ENCODE results near the gene UMPS.
"Not testable (repeated sequence)": the region's sequence is repeated elsewhere in the genome, so short reads cannot be mapped to it uniquely, and the experiment has no call there.

Gene UMPS

DNA sequence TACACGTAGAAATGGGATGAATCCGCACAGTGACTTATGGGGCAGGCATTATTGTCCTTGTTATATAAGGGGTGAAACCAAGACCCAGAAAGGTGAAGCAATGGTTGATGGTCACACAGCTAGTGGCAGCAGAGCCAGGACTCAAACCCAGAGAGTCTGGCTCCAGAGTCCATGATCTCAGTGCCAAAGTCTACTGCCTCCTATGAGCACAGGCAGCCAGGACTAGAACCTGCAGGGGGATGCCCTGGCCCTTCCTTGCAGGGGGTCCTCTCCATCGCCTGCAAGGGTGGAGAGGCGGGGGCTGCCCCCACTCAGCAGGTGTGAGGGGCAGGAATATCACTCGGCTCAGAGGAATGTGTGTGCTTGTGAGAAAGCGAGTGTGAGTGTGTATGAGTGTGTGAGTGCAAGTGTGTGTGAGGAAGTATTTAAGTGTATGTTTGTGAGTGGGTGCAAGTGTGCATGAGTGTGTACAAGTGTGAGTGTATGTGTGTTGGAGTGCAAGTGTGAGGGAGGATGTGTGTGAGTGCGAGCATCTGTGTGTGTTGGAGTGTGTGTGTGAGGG is 44.7 kb downstream of the UMPS start:
- Mint-ChIP-seq H3K36me3 (ENCODE audit: low read depth) (no peaks in the 10 kb centered on the region), H3K9me3 (no peaks in the 10 kb centered on the region), H3K4me1 (no peaks in the 10 kb centered on the region), H3K4me3 (no peak overlapping the region), H3K27me3 (peaks cover 10% of the 10 kb centered on the region), H3K27ac (no peak overlapping the region)
- ATAC-seq (no peak), DNase-seq (no peak)

DNA sequence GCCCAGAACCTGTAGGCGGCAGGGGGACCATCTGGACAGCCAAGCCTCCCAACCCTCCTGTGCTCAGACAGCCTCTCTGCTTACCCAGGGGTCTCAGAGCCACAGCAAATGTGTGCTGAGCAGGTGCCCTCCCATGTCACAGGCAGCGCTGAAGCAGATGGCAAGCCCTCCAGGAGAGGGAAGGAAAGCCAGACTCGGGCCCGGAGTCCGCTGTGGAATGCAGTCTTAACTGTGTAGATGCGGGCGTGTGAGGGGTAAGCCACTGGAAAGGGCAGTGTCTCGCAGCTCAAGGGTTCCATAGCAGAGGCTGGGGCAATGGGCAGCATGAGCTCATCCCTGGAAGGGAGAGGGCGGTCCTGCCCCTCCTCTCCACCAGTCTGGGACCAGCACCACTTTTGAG is 45.6 kb downstream of the UMPS start:
- DNase-seq: no peak
- Mint-ChIP-seq H3K4me1 (peaks cover 6% of the 10 kb centered on the region), H3K9me3 (no peaks in the 10 kb centered on the region)

DNA sequence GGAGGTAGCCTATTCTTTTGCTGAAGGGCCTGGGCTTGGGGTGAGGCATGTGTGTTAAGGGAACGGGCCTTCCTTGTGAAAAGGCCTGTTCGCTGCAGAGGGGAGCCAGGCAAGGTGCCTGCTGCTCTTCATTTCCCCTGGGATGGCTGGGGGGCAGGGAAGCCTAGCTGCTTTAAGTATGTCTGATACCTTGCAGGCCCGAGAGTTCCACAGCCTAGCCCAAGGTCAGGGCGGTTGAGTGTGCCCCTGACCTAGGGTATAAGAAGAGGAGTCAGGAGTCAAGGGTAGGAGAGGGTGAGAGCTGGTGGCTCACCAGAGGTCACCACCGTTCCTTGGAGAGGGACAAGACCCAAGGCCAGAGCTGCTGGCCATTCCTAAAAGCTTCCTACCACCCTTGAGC is 46.6 kb downstream of the UMPS start:
- Mint-ChIP-seq H3K27ac (no peak overlapping the region), H3K4me1 (peaks cover 8% of the 10 kb centered on the region), H3K27me3 (peaks cover 10% of the 10 kb centered on the region), H3K36me3 (ENCODE audit: low read depth) (no peaks in the 10 kb centered on the region), H3K4me3 (no peak overlapping the region), H3K9me3 (no peaks in the 10 kb centered on the region)
- no peak for ATAC-seq
- no peak for DNase-seq

More for the DNA sequence above, 45.6 kb downstream of the UMPS start:
- no peak overlapping the region for H3K27ac Mint-ChIP-seq
- peaks cover 10% of the 10 kb centered on the region for H3K27me3 Mint-ChIP-seq
- no peak for ATAC-seq
- no peak overlapping the region for H3K4me3 Mint-ChIP-seq
- H3K36me3 Mint-ChIP-seq (ENCODE audit: low read depth): no peaks in the 10 kb centered on the region

DNA sequence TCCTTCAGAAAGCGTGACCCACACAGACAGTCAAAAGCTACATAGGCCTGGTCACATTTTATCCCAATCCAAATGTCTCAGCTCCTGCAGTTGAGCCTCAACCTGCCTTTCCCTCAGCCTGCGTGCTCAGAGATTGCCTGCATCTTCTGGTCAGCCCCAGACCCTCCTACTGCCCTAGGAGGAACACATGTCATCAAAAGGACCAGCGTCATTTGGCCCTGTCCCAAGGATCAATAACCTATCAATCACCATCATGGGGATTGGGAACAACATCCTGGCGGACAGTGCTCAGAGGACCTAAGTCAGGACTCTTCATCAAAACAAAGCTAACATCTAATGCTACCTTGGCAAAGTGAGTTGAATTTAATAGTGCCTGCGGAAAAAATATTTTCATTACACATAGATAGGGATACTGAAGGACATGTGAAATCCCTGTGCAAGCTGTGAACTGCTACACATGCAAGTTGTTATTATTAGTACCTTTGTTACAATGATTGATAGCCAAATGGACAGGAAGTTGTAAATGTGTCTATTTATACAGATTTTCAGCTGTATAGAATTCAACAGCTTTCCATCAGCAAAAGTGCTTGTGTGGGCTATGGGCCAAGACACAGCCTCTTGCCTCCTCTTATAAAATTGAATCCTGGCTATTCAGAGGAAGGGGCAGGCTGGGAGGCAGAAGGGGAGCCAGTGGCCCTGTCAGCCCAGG is 47.7 kb downstream of the UMPS start:
- Mint-ChIP-seq H3K9me3 (no peaks in the 10 kb centered on the region), H3K27ac (no peak overlapping the region), H3K4me1 (peaks cover 8% of the 10 kb centered on the region), H3K27me3 (peaks cover 3% of the 10 kb centered on the region), H3K36me3 (ENCODE audit: low read depth) (no peaks in the 10 kb centered on the region), H3K4me3 (no peak overlapping the region)
- DNase-seq (no peak), ATAC-seq (no peak)

DNA sequence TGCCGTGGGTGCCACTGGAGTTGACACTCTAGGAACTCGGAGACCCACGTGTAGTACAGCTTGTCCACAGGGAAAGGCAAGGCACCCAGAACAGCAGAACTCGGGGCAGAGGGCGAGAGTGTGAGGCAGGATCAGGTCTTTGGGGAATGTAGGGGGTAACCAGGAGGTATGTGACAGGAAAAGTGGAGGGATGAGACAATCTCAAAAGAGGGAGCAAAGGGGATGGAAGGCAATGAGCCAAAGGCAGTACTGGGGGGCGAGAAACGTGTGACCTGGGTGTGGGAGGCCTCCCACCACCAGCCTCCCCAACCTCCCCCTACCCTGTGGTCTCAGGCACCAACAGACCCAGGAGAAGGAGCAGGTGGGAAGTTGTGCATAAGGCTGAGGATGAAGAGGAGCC is 48.9 kb downstream of the UMPS start:
- no peak overlapping the region for H3K4me3 Mint-ChIP-seq
- peaks cover 3% of the 10 kb centered on the region for H3K27me3 Mint-ChIP-seq
- ATAC-seq: no peak
- DNase-seq: no peak
- H3K4me1 Mint-ChIP-seq: peaks cover 11% of the 10 kb centered on the region
- H3K36me3 Mint-ChIP-seq (ENCODE audit: low read depth): no peaks in the 10 kb centered on the region
- H3K27ac Mint-ChIP-seq: no peak overlapping the region
- no peaks in the 10 kb centered on the region for H3K9me3 Mint-ChIP-seq

DNA sequence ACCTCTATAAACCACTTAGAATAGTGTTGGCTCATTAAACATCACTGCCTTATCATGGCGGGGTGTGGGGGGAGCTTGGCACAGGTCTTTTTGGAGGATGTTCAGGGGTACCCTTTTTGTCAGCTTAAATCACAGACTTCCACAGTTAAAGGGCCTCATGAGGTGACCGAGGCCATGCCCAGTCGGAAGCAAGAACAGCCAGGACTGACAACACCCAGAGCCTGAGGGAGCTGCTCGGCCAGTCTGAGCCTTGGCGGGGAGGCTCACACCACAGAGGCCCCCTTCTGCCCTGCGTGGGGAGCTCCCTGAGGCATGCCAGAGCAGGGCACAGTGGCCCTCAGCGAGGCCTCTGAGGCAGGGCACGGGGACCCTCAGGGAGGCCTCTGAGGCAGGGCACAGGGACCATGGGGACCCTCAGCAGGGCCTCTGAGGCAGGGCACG is 49.5 kb downstream of the UMPS start:
- Mint-ChIP-seq H3K27me3 (peaks cover 3% of the 10 kb centered on the region), H3K36me3 (ENCODE audit: low read depth) (no peaks in the 10 kb centered on the region), H3K4me3 (no peak overlapping the region), H3K4me1 (peaks cover 17% of the 10 kb centered on the region), H3K9me3 (no peaks in the 10 kb centered on the region), H3K27ac (no peak overlapping the region)
- DNase-seq: no peak
- no peak for ATAC-seq

DNA sequence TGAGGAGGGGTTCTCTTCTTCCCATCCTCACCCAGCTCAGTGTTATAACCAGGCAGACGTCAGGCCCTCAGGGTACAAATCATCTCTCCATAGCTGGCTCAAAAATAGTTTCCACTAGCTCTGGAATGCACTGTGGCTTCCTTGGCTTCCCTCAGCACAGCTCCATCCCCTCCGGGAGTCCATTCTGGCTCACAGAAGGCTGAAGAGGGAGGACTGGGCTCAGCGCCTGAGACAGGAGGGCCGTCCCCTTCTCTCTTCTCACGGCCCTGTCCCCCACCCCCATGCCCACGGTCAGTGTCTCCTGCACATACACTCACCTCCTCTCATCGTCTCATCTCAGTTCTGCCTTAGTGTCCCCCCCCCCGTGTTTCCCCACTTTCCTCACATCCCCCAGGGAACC is 50.1 kb downstream of the UMPS start:
- Mint-ChIP-seq H3K36me3 (ENCODE audit: low read depth) (no peaks in the 10 kb centered on the region), H3K27ac (no peak overlapping the region), H3K4me3 (no peak overlapping the region), H3K27me3 (peaks cover 3% of the 10 kb centered on the region), H3K9me3 (no peaks in the 10 kb centered on the region), H3K4me1 (peaks cover 22% of the 10 kb centered on the region)
- ATAC-seq (no peak), DNase-seq (no peak)

DNA sequence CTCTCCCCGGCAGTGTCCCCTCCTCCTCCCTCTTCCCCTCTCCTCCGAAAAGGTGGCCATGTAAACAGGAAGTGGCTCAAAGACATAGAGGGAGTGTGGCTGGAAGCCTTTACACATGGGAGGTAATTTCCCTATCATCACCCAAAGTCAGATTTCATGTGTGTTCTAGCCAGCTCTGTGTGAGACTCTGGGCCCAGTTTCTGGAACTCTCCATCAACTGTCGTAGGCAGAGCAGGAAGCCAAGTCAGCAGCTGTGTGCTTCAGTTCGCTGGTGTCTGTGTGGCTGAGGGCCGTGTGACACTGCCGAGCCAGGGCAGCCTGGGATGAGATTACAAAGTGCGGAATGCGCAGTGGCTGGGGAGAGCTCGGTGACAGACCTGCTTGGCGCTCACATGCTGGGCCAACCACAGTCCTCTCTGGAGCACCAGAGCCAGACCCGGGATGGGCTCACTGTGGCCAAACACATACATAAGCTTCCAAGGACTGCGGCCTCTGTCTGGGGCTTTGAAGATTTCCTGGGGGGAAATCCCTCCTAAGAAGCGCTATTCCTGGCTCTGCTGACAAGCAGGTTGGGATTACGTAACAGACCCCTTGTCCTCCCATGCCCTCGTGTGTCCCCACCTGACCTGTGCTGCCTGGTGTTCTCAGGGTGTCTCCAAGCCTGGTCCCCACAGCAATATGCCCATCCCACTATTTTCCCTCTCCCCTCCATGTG is 50.7 kb downstream of the UMPS start:
- Mint-ChIP-seq H3K9me3 (no peaks in the 10 kb centered on the region), H3K4me1 (peaks cover 25% of the 10 kb centered on the region), H3K4me3 (no peak overlapping the region), H3K27ac (no peak overlapping the region), H3K27me3 (peaks cover 3% of the 10 kb centered on the region), H3K36me3 (ENCODE audit: low read depth) (no peaks in the 10 kb centered on the region)
- DNase-seq (no peak), ATAC-seq (no peak)

DNA sequence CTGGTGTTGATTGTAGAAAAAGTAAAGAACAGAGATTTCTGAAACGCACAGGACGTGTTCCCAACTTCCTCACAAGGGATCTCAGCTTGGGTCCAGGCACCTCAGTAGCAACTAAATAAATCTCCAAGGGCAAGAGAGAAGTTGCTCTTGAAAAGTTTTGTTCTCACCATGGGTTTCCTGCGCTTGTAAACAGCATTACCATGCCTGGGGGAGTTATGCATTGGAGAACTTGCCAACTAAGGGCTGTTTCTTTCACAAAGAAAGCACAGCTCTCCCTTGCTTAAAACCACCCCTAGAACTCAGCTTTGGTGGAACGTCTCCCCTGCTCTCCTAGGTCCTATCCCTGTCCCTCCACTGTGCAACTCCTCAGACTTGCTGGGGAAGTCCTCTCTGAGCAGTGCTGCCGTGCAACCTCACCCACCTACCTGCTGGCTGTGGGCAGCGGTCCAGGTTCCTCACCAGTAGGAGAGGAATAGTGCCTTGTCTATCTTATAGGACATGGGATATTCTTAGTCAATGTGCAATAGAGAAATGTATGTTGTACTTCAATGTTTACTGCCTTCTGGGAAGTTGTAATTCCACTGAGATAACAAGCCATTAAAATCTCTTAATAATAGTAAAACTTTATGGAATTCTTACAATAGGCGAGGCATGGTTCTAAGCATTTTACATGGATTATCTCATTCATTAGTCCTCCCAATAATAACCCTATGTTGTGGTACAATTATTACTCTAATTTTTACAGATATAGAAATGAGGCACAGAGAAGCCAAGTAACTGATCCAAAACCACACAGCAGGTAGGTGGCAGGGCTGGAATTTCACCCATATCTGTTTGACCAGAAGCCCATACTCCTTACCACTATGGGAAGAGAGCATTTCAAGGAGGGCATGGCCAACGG is 51.5 kb downstream of the UMPS start:
- Mint-ChIP-seq H3K4me3 (no peak overlapping the region), H3K27me3 (peaks cover 3% of the 10 kb centered on the region), H3K4me1 (peaks cover 33% of the 10 kb centered on the region), H3K27ac (peak overlapping the region; percentile 40), H3K36me3 (ENCODE audit: low read depth) (no peaks in the 10 kb centered on the region), H3K9me3 (no peaks in the 10 kb centered on the region)
- ATAC-seq (no peak), DNase-seq (no peak)

DNA sequence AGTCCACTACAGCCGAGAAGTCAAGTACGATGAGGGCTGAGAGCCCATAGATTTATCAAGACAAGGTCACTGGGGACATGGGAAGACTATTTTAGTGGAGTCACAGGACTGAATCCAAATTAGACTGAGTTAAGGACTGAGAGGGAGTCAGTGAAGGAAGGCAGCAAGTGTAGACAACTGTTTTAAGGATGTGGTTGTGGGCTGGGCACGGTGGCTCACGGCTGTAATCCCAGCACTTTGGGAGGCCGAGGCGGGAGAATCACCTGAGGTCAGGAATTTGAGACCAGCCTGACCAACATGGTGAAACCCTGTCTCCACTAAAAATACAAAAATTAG is 52.1 kb downstream of the UMPS start:
- H3K9me3 Mint-ChIP-seq; H3K36me3 Mint-ChIP-seq (ENCODE audit: low read depth); H3K27ac Mint-ChIP-seq; ATAC-seq; H3K4me3 Mint-ChIP-seq; H3K27me3 Mint-ChIP-seq; DNase-seq: not testable (repeated sequence)
- peaks cover 39% of the 10 kb centered on the region for H3K4me1 Mint-ChIP-seq

DNA sequence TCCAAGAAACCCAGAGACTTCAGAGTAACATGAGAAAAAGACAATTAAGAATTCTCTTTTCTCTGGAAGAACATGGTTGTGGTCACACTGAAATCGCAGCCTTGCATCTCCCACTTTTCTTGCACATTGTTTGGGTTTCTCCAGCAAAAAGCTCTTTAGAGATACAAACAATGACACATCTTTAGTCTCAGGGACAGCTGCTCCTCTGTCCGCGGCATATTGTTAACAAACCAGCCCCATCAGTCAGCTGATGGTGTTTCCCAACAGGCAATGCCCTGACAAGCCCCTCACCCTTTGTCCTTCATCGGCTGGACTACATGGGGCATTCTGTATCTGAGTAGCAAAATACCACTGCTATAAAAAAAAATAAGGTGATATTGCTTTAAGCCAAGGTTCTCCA is 53.4 kb downstream of the UMPS start:
- Mint-ChIP-seq H3K9me3 (no peaks in the 10 kb centered on the region), H3K4me3 (no peak overlapping the region), H3K4me1 (peaks cover 48% of the 10 kb centered on the region), H3K27me3 (no peaks in the 10 kb centered on the region), H3K27ac (no peak overlapping the region), H3K36me3 (ENCODE audit: low read depth) (no peaks in the 10 kb centered on the region)
- ATAC-seq: no peak
- DNase-seq: no peak

DNA sequence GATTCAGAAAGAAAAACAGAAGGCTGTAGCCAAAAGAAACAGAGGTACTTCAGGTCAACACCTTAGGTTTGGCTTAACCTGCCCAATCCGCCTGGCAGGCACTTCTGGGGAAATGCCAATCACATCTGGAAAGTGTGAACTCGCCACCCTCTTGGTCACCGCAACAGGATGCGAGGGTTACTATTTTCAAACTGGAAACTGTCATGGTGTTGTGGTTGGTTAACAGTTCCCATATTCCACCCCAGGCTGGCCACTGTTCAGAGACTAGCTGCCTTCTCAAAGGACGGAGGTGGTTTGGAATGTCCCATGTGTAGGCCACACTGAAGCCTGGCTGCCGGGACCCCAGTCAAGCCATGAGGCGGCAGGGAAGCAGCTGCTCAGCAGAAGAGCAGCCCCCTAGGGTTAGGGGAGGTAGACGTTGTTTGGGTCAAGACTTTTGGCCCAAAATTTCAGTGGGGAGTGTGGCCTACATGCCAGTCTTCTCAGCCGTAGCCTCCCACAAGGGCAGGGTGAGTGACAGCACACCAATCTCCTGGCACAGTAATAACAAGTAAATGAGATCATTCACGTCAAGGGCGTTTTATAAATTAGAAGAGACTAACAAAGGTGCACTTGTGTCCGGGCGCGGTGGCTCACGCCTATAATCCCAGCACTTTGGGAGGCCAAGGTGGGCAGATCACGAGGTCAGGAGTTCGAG is 54.6 kb downstream of the UMPS start:
- H3K27me3 Mint-ChIP-seq: no peaks in the 10 kb centered on the region
- no peak overlapping the region for H3K4me3 Mint-ChIP-seq
- DNase-seq (no peak), ATAC-seq (peak; percentile 37)
- H3K36me3 Mint-ChIP-seq (ENCODE audit: low read depth): no peaks in the 10 kb centered on the region
- H3K27ac Mint-ChIP-seq: peak overlapping the region; percentile 16
- no peaks in the 10 kb centered on the region for H3K9me3 Mint-ChIP-seq
- H3K4me1 Mint-ChIP-seq: peaks cover 48% of the 10 kb centered on the region

DNA sequence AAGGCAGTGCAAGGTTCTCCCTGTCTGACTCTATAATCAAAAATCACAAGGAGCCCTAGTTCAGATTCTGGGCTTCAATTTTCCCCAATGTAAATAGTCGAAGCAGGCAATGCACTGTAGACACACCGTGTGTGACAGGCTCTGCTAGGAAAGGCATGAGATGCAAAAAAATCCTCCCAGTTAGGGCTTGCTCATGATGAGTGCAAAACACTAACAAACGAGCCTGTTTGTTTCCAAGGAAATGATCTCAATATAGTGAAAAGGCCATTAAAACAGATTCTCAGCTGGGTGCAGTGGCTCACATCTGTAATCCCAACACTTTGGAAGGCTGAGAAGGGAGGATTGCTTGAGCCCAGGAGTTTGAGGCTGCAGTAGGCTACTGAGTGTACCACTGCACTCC is 55.7 kb downstream of the UMPS start:
- ATAC-seq: no peak
- Mint-ChIP-seq H3K27ac (no peak overlapping the region), H3K27me3 (no peaks in the 10 kb centered on the region), H3K4me3 (no peak overlapping the region), H3K4me1 (peaks cover 42% of the 10 kb centered on the region), H3K9me3 (no peaks in the 10 kb centered on the region), H3K36me3 (ENCODE audit: low read depth) (no peaks in the 10 kb centered on the region)
- no peak for DNase-seq

All from activated naive CD8-positive, alpha-beta T cell treated with anti-CD3 and anti-CD28 coated beads, Interleukin-2, amount 50 U/mL, for 24 hours (primary cell).